NB4 (cell line): ENCODE measurements around the gene SYT2.

ENCODE experiments used
- MYC ChIP-seq: IDR thresholded peaks from 2 replicates; pipeline ENCODE4 v1.6.1; 2011; ENCODE audit warnings: low read depth, low read length
- POLR2A ChIP-seq: IDR thresholded peaks from 2 replicates; pipeline ENCODE4 v1.6.1; 2011; ENCODE audit warnings: mild to moderate bottlenecking; ENCODE audit not compliant: insufficient read length; ENCODE audit errors: extremely low read depth
- TF ChIP-seq, protein P1 (sequence below): IDR thresholded peaks from one replicate; pipeline ENCODE4 v1.5.1; 2012; ENCODE audit warnings: low read depth, low read length
- TF ChIP-seq, protein P2 (sequence below): IDR thresholded peaks from 2 replicates; pipeline ENCODE4 v1.6.1; 2011; ENCODE audit warnings: low read depth, low read length

DNA sequence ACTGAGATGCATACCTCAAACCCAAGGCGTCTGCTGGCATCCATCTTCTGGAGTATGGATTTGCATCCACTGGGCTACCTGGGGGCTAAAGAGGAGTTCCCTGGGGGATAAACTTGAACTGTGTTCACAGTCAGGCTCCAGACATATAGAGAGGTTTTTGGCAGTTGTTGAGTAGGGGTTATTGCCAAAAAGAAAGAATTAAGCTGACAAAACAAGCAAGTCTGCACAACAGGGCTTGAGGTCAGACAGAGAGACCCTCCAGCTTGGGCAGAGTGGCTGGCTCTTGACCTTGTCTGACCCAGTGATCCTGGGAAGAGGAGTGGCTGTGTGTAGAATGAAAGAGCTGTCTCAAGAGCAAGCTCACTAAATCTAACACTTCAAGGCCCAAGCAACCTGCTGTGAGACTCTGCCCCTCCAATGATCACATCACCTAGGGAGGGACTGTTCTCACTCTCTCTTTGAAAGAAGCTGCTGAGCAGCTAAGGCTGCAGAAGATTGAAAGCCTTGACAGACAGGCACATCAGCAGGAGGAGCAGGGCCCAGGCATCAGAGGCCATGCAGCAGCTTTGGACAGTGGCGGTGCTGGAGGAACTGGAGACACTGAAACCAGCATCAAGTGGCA, 61.5 kb downstream of the SYT2 start:
- TF ChIP-seq POLR2A (no peak), MYC (no peak)
- TF ChIP-seq, protein P1, sequence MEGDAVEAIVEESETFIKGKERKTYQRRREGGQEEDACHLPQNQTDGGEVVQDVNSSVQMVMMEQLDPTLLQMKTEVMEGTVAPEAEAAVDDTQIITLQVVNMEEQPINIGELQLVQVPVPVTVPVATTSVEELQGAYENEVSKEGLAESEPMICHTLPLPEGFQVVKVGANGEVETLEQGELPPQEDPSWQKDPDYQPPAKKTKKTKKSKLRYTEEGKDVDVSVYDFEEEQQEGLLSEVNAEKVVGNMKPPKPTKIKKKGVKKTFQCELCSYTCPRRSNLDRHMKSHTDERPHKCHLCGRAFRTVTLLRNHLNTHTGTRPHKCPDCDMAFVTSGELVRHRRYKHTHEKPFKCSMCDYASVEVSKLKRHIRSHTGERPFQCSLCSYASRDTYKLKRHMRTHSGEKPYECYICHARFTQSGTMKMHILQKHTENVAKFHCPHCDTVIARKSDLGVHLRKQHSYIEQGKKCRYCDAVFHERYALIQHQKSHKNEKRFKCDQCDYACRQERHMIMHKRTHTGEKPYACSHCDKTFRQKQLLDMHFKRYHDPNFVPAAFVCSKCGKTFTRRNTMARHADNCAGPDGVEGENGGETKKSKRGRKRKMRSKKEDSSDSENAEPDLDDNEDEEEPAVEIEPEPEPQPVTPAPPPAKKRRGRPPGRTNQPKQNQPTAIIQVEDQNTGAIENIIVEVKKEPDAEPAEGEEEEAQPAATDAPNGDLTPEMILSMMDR = no peak
- TF ChIP-seq, protein P2, sequence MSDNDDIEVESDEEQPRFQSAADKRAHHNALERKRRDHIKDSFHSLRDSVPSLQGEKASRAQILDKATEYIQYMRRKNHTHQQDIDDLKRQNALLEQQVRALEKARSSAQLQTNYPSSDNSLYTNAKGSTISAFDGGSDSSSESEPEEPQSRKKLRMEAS = no peak
